Stimulated activated CD4-positive, alpha-beta T cell treated with anti-CD3 and anti-CD28 coated beads, TNF-alpha, amount 100 ng/mL, for 24 hours (primary cell): ENCODE data around the gene ABCC3.

ENCODE experiments used
- DNase-seq, 3 experiments: peaks; one replicate each; pipeline ENCODE4 v3.0.0-alpha.2; 2020; ENCODE audit warnings: low read depth in 3 of 3

ABCC3 gene

DNA sequence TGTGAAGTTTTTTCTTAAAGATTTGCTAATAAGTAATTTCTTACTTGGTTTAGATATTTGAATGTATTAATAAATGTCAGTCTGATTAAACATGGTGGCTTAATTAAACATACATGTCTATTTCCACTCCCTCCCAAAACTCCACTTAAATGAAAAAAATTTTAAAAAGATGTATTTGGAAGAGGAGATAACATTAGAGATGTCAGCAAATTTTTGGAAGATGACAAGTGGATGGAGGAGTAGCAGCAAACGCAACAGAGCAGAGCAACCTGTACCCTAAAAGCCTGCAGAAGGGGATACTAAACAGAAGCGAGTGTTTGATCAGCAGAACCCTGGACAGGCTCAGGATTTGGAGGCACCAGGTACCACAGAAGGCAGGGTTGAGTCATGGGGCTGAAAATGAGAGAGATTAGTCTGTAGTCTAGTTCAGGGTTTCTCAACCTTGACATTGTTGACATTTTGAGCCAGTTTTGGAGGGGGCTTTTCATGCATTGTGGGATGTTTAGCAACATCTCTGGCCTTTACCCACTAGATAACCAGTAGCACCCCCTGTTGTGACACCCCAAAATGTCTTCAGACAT, 102.5 kb downstream of the ABCC3 start:
- no peak for DNase-seq

DNA sequence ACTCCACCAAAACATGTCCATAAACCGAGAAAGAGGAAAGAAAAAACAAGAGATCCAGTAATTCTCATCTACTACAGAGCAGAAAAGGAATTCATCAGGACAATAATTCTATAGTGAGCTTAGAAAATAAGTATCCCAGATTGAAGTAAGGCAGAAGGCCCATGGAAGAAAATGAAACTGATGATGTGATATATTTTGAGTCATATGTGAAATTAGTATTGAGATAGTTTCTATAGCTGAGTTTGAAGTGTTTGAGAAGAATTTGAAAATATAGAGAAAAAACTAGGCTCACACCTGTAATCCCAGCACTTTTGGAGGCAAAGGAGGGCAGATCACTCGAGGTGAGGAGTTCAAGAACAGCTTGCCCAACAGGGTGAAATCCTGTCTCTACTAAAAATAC, 104.4 kb downstream of the ABCC3 start:
- DNase-seq = no peak
